Measurements from ENCODE around the gene SLAMF1. TPM values are rescaled to one million over a fixed set of nuclear protein-coding genes. Genes with fewer than 3 reads are reported as not detected.

Gene SLAMF1
- total RNA-seq, 3 donors from 2014 or later (not counting 1 experiment from before 2014, with no cell fraction given) = 1.1 to 3.5 (median 2.1) TPM

DNA sequence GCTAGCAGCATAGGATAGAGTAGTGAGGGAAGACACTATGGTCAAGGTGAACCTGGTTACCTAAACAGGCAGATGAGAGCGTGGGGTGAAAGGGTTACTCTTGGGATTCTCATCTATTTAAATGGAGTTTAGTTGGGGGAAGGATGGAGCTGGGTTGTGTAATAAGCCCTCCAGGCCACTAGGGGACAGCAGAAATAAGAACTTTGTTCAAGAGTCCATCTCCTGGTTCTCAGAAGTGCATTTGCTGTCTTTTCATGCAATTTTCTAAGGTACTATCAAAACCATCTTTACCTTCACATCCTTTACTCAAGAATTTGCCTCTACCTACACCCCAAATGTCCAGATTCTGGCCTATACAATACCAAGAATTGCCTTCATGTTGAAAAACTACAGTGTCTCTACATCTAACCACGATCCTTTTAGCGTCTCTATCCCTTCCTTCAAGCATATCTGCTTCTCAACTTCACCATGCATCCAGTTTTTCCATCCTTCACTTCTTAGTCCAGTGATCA is 28.0 kb downstream of the SLAMF1 start:
- ATAC-seq = peak; percentile 72 to 94 (median 82)
- Histone ChIP-seq H3K27ac (ENCODE audit: low read length) (no peak overlapping the region), H3K4me1 (ENCODE audit: control insufficient read depth, insufficient read depth, low read length) (peaks cover 9% of the 10 kb centered on the region), H3K4me3 (ENCODE audit: low read length) (no peak overlapping the region), H3K36me3 (ENCODE audit: control insufficient read depth, insufficient read depth, low read length) (no peaks in the 10 kb centered on the region), H3K27me3 (ENCODE audit: control insufficient read depth, insufficient read depth, low read length) (no peaks in the 10 kb centered on the region), H3K9me3 (ENCODE audit: control insufficient read depth, insufficient read depth, low read length) (no peaks in the 10 kb centered on the region)
- H3K4me1 Mint-ChIP-seq = peaks cover 8 to 16% of the 10 kb centered on the region in 2 donors
- DNase-seq = peak in 1 of 2 donors; percentile 76
- H3K36me3 Mint-ChIP-seq = no peaks in the 10 kb centered on the region
- H3K27ac Mint-ChIP-seq = no peak overlapping the region
- intact Hi-C loops (cut with micrococcal nuclease) = loop anchor here (2.0 kb wide), 1 partner anchor 56 kb away; no protein-coding TSS in a partner anchor
- no peaks in the 10 kb centered on the region for H3K9me3 Mint-ChIP-seq
- no peak overlapping the region for H3K4me3 Mint-ChIP-seq
- WGBS (ENCODE audit: insufficient coverage) = 88% methylated on average over 3 of the region's 3 CpGs
- H3K27me3 Mint-ChIP-seq (ENCODE audit: low read depth in 2 of 2) = peaks cover 2 to 5% of the 10 kb centered on the region in 2 donors
- TF ChIP-seq, protein P1, sequence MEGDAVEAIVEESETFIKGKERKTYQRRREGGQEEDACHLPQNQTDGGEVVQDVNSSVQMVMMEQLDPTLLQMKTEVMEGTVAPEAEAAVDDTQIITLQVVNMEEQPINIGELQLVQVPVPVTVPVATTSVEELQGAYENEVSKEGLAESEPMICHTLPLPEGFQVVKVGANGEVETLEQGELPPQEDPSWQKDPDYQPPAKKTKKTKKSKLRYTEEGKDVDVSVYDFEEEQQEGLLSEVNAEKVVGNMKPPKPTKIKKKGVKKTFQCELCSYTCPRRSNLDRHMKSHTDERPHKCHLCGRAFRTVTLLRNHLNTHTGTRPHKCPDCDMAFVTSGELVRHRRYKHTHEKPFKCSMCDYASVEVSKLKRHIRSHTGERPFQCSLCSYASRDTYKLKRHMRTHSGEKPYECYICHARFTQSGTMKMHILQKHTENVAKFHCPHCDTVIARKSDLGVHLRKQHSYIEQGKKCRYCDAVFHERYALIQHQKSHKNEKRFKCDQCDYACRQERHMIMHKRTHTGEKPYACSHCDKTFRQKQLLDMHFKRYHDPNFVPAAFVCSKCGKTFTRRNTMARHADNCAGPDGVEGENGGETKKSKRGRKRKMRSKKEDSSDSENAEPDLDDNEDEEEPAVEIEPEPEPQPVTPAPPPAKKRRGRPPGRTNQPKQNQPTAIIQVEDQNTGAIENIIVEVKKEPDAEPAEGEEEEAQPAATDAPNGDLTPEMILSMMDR (IDR thresholded peaks at IDR 0.05) = peak; percentile 84

DNA sequence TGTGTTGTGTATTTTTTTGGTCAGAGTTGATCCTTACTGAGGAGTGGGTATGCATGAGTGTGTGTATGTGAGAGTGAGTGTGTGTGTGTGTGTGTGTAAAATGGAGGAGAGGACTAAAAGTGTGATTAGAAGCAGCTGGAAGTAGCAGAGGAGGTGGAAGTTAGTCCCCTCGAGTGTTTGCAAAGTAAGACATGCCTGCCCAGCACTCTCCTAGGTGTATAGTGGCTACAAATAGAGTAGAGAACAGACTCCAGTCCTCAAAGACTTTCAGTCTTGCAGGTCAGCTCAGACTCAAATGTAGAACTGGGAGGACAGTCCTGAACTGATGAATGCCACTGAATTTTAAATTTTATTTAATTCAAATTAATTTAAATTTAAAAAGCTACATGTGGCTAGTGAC is 28.5 kb downstream of the SLAMF1 start:
- Mint-ChIP-seq H3K36me3 (no peaks in the 10 kb centered on the region), H3K27ac (no peak overlapping the region), H3K9me3 (no peaks in the 10 kb centered on the region), H3K4me1 (peaks cover 7 to 13% of the 10 kb centered on the region in 2 donors), H3K4me3 (no peak overlapping the region), H3K27me3 (ENCODE audit: low read depth in 2 of 2) (peaks cover 7% of the 10 kb centered on the region in 2 donors)
- intact Hi-C loops (cut with micrococcal nuclease) = loop anchor here (2.0 kb wide), 1 partner anchor 56 kb away; no protein-coding TSS in a partner anchor
- H3K27me3 ChIP-seq (ENCODE audit: control insufficient read depth, insufficient read depth, low read length) = no peaks in the 10 kb centered on the region
- H3K4me3 ChIP-seq (ENCODE audit: low read length) = no peak overlapping the region
- DNase-seq (no peak), ATAC-seq (no peak)
- WGBS (ENCODE audit: insufficient coverage) = 67% methylated on average over 1 of the region's 1 CpG
- no peak overlapping the region for H3K27ac ChIP-seq (ENCODE audit: low read length)
- TF ChIP-seq, protein P1 (IDR thresholded peaks at IDR 0.05) = no peak
- H3K4me1 ChIP-seq (ENCODE audit: control insufficient read depth, insufficient read depth, low read length) = peaks cover 6% of the 10 kb centered on the region
- H3K9me3 ChIP-seq (ENCODE audit: control insufficient read depth, insufficient read depth, low read length) = no peaks in the 10 kb centered on the region
- no peaks in the 10 kb centered on the region for H3K36me3 ChIP-seq (ENCODE audit: control insufficient read depth, insufficient read depth, low read length)

DNA sequence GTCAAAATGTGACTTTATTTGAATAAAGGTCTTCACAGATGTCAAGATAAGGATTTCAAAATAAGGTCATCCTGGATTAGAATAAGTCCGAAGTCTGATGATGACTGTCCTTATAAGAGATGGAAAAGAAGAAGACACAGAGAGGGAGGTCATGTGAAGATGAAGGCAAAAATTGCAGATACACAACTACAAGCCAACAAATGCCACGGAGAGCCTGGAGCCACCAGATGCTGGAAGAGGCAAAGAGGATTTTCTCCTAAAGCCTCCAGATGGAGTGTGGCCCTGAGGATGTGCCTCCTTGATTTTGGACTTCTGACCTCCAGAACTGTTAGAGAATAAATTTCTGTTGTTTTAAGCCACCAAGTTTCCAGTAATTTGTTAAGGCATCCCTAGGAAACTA is 31.2 kb downstream of the SLAMF1 start:
- H3K36me3 Mint-ChIP-seq = no peaks in the 10 kb centered on the region
- H3K4me1 Mint-ChIP-seq = peaks cover 7% of the 10 kb centered on the region in 2 donors
- WGBS (ENCODE audit: insufficient coverage) = 76% methylated on average over 2 of the region's 2 CpGs
- H3K4me3 Mint-ChIP-seq = no peak overlapping the region
- H3K4me3 ChIP-seq (ENCODE audit: low read length) = no peak overlapping the region
- no peaks in the 10 kb centered on the region for H3K4me1 ChIP-seq (ENCODE audit: control insufficient read depth, insufficient read depth, low read length)
- no peaks in the 10 kb centered on the region for H3K27me3 ChIP-seq (ENCODE audit: control insufficient read depth, insufficient read depth, low read length)
- DNase-seq (no peak), ATAC-seq (no peak)
- no peak overlapping the region for H3K27ac ChIP-seq (ENCODE audit: low read length)
- intact Hi-C loops (cut with micrococcal nuclease) = no loop called here
- H3K9me3 Mint-ChIP-seq = no peaks in the 10 kb centered on the region
- H3K27me3 Mint-ChIP-seq (ENCODE audit: low read depth in 2 of 2) = peaks cover 12 to 17% of the 10 kb centered on the region in 2 donors
- H3K27ac Mint-ChIP-seq = no peak overlapping the region
- no peaks in the 10 kb centered on the region for H3K36me3 ChIP-seq (ENCODE audit: control insufficient read depth, insufficient read depth, low read length)
- no peaks in the 10 kb centered on the region for H3K9me3 ChIP-seq (ENCODE audit: control insufficient read depth, insufficient read depth, low read length)
- TF ChIP-seq, protein P1 (IDR thresholded peaks at IDR 0.05) = no peak

DNA sequence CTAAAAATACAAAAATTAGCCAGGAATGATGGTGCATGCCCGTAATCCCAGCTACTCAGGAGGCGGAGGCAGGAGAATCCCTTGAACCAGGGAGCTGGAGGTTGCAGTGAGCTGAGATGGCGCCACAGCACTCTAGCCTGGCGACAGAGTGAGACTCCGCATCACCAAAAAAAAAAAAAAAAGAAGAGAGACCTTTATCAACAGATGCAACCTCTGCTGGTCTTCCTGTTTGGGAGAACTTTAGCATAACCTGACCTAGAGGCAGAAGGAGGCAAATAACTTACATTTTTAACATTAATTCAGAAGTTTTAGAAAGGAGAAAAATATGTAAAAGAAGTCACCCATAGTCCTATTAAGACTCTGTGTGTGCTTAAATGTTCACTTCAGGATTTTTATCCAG is 32.4 kb downstream of the SLAMF1 start:
- WGBS (ENCODE audit: insufficient coverage) = 88% methylated on average over 5 of the region's 5 CpGs
- Histone ChIP-seq H3K36me3 (ENCODE audit: control insufficient read depth, insufficient read depth, low read length) (no peaks in the 10 kb centered on the region), H3K27me3 (ENCODE audit: control insufficient read depth, insufficient read depth, low read length) (no peaks in the 10 kb centered on the region), H3K4me3 (ENCODE audit: low read length) (no peak overlapping the region), H3K27ac (ENCODE audit: low read length) (no peak overlapping the region), H3K9me3 (ENCODE audit: control insufficient read depth, insufficient read depth, low read length) (no peaks in the 10 kb centered on the region), H3K4me1 (ENCODE audit: control insufficient read depth, insufficient read depth, low read length) (no peaks in the 10 kb centered on the region)
- TF ChIP-seq, protein P1 (IDR thresholded peaks at IDR 0.05) = no peak
- intact Hi-C loops (cut with micrococcal nuclease) = no loop called here
- Mint-ChIP-seq H3K9me3 (no peaks in the 10 kb centered on the region), H3K4me1 (peaks cover 7% of the 10 kb centered on the region in 2 donors), H3K27me3 (ENCODE audit: low read depth in 2 of 2) (peaks cover 12 to 17% of the 10 kb centered on the region in 2 donors), H3K4me3 (no peak overlapping the region), H3K27ac (no peak overlapping the region), H3K36me3 (no peaks in the 10 kb centered on the region)
- ATAC-seq = no peak
- peak in 1 of 2 donors; percentile 33 for DNase-seq
